Activated CD8-positive, alpha-beta memory T cell treated with anti-CD3 and anti-CD28 coated beads for 4 hours (primary cell): Measurements from ENCODE around the gene DOCK8.

ENCODE experiments used
- DNase-seq, 2 donors: peaks; one replicate each; pipeline ENCODE4 v3.0.0-alpha.2; 2020; ENCODE audit warnings: low read depth in 2 of 2

DOCK8 gene

DNA sequence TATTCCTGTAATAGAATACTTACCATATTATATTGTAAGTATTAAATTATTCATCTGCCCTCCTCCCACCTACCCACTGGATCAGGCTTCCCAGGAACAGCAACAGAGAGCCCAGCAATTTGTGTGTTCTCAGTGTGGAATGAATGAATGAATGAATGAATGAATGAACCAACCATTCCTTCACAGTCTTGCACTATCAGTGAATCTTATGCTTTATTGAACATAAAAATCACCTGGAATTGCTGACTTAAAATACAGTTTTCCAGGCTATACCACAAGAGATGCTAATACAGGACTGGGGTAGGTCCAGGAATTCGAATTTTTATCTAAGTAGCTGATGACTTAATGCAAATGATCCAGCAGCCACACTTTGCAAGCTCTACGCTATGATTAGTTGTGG, 51.6 kb downstream of the DOCK8 start:
- no peak for DNase-seq

DNA sequence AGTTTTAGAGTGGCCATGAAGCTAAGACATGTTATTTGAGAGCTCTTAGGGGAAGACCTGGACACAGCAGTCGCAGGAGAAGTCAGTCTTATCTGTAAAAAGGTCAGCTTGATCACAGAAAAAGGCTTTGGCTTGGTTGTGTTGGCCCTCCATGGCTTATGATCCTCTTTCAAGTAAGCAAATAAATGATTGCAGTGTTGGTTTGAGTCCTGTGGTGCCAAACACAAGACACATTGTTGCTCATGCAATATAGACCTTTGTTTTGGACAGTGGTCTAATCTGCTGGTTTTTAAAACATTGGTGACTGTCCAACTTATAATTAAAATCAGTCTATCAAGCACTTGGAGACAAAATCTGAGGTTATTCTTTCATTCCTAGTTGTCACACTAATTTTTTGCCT, 54.0 kb downstream of the DOCK8 start:
- no peak for DNase-seq

DNA sequence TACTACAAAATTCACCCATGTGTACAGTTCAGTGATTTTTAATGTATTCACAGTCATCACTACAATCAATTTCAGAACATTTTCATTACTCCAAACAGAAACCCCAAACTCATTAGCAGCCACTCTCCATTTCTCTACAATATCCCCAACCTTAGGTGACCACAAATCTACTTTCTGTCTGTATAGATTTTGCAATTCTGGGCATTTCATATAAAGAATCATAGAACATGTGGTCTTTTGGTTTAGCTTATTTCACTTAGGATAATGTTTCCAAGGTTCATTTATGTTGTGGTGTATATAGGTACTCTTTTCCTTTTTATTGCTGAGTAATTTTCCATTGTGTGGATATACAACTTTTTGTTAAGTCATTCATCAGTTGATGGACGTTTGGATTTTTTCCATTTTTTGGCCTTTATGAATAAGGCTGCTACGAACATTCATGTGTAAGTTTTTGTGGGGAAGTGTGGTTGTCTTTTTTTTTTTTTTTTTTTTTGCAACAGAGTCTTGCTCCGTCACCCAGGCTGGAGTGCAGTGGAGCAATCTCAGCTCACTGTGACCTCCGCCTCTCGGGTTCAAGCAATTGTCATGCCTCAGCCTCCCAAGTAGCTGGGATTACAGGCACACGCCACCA, 54.5 kb downstream of the DOCK8 start:
- no peak for DNase-seq

DNA sequence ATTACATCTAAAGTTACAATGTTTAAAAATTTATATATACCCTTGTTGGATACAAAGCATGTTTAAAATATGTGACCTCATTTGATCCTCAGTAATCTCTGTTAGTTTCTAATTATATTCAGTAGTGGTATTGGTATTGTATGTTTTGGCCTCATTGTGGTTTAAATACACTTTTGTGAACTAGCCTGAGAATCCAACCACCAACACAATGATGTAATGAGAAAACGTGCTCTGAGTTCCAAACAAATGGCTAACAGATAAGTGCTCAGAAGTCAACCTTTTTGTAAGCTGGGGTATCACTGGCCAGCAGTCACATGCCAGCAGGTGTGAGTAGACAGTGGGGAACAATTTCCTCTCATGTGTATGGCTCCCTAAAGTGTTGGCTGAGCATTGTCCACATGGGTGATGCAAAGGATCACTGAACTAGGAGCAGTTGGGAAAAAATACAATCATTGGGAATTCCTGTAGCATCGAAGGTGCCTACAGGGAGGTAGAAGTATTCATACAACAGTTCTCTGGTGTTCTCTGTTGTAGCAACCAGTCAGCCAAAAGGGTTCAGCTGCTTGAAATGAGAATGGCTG, 56.1 kb downstream of the DOCK8 start:
- DNase-seq: no peak

DNA sequence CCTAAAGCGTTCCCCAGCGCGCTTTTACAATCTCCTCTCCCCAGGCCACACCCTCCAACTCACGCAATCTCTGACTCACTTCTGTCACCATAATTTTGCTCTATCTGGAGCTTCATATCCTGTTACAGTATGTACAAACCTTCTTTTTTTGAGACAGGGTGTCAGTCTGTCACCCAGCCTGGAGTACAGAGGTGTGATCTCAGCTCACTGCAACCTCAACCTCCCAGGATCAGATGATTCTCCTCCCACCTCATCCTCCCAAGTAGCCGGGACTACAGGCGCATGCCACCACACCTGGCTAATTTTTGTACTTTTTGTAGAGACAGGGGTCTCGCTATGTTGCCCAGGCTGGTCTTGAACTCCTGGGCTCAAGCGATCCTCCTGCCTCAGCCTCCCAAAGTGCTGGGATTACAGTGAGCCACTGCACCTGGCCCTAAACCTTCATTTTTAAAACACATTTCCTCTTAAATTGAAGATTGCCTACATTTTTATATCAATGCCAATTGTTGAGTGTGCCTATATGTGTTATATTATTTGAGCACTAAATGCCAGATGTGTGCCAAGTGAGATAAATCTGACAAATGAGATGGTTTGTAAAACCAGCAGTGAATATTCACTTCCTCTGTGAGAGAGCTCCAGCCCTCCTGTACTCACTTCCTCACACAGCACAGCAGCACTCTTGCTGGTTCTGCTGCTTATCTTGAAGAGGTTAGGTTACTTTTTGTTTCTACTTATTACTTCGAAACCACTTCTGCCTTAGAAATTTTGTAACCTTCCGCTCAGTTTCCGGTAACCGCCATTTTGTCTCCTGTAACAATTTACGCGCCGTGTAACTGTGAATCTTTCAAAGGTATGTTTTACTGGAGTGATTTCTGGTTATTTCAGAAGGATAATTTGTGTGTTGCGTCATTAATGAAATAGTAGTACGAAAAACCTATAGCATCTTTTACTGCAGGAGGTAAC, 57.9 kb downstream of the DOCK8 start:
- peak; percentile 45 to 50 for DNase-seq

DNA sequence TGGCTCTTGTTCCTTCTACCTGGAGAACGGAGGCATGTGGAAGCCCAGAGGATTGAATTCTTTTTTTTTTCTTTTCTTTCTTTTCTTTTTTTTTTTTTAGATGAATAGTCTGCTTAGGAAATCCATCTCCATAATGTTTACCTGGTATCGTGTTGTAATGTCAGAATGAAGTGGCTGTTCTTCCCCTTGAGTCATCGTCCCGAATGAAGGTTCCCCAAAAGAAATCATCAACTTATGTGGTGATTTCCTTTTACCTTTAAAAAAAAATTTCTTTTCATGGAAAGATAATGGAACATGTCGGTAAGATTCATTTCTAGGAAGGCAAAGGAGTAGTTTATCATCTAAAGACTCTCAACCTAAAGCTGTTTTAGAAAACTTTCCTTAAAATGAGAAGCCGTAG, 59.7 kb downstream of the DOCK8 start:
- DNase-seq: no peak

DNA sequence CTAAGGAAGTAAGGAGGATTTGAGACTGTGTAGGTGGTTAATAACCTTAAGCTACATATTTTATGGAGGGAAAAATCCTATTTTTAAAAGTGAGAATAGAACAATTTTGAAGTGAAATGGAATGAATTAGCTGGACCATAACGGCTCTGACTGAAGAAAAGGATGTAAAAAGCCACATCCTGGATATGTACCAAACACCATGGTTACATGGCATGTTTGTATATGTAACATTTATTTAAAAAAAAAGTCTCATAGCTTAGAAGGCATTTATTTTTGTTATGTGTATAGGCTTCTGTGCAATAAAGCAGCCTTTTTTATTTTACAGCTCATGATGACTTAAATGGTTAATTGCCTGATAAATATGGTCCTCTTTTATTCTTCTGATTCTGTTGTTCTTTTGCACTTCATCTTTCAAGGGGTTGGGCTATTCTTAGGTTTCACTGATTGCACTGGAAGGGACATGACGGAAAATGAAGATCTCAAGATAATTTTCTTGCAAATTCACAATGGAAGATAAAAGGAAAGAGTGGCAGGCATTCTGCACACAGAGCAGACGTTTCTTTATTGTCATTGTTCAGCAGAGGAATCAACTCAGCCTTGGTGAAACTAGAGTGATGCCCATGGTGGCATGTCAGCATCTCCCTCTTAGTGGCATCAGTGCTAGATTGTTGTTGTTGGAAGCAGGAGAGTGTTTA, 63.1 kb downstream of the DOCK8 start:
- DNase-seq: no peak

DNA sequence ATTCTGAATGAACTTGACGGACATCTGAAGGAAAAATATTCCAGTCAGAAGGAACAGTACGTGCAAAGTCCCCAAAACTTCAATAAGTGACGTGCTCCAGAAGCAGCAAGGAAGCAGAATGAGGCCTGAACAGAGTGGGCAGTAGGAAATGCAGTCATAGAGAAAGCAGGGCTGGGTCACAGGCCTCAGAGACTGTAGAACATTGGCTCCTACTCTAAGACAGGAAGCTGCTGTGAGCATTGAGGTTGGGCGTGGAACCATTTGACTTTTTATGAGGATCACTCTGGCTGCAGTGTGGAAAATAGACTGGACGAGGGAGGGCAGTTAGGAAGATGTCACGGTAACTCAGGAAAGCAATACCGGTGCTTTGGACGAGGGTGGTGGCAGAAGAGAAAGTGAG, 64.0 kb downstream of the DOCK8 start:
- DNase-seq: no peak

DNA sequence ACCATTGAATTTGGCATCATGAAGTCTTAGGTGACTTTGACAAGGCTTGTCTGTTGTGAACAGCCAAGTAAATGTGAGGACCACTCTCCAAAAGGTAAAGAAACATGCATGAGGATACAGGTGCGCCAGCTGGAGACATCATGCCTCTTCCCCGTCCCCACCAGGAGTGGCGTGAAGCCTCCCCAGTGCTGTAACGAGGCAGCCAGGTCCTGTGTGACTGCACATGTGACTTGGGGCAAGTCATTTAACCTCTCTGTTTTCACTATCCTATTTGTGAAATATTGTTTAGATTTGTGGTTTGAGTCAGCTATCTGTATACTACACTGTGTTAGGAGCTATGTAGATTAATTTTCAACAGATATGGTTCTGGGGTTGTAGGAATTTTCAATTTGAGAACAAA, 65.0 kb downstream of the DOCK8 start:
- DNase-seq: no peak

DNA sequence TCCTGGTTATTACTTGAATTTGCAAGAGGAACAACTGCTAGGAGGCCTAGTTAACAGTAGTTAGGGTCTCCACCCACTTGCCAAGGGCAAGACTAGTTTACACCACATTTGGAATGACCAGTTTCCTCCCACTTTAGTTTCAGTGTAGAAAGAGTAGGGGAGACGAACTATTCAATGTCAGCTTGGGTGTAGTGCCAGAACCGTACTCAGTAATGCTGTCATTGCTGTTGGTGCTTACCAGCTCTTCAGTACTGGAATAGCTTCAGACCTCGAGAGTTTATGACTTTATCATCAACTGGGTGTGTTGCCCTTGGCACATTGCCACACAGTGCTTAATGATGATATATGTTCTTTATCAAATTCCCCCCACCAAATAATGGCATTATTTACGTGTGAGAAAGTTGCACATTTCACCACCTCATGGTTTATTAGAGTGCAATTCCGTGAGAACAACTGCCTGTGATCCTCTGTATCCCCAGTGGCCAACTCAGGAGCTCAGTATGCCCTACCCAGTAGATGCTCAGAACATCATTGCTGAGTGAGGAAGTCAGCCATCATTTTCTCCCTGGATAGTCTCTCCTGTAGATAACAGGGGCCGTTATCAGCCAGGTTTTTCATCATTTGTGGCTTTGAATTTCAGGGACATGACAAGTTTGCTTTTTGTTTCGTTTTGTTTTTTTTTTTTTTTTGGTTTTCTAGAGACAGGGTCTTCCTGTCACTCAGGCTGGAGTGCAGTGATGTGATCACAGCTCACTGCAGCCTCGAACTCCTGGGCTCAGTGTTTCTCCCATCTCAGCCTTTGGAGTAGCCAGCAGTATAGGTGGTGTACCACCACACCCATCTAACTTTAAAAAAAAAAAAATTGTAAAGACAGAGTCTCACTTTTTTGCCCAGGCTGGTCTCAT, 67.3 kb downstream of the DOCK8 start:
- no peak for DNase-seq

DNA sequence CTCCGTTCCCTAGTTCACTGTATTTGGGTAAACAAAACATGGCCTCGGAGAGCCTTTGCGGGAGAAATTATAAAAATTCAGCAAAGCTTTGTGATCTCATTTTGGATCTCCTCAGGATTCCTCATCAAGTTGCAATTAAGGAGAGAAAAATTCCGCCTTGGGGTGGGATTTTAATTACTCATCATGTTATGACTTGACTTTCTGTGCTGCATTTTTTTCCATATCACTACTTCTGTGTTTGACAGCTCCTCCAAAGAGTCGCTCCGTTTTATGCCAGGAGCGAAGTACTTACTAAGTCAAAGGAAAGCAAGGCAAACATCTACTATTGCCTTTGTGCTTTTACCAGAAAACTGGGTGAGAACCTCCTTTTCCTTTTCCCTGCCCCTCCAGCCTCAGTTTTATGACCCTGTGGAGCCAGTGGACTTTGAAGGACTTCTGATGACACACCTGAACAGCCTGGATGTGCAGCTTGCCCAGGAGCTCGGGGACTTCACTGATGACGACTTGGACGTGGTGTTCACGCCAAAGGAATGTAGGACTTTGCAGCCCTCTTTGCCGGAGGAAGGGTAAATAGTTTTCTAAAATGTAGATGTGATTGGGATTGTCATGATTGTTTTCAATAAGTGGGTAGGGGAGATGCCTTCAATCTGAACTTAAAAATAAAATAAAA, 71.5 kb downstream of the DOCK8 start:
- no peak for DNase-seq

DNA sequence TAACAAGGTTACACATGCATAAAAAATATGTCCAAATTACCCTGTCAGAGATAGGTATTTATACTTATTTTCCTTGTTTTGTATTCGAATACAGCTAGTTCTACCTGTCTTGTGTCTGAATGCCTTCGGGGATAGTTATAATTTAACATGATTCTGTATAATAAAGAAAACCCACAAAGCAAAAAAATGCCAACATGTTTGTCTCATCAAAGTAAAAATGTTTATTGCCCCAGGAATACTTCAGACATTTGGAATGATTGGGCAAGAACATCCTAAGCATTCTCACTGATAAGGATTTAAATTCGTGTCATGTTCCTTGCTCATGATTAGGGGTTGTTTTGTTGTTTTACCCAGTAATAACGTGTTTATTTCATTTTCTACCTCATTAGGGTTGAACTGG, 74.5 kb downstream of the DOCK8 start:
- no peak for DNase-seq

DNA sequence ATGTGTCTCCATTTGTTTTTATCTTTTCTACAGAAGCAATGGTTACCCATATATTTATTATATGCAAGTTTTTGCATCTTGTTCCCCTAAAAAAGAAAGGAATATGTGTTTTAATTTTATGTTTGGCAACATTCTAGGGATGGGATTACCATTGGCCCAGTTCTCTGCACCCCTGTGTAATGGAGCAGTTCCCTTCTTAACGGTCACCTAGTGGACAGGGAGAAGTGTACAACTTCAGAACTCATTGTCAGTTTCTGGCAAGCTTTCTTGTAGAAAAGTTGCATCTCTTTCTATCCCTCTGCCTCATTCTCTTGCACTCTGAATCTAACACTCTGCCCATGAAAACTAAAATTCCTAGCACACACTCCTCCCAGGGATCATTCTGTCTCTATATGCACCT, 78.2 kb downstream of the DOCK8 start:
- no peak for DNase-seq

DNA sequence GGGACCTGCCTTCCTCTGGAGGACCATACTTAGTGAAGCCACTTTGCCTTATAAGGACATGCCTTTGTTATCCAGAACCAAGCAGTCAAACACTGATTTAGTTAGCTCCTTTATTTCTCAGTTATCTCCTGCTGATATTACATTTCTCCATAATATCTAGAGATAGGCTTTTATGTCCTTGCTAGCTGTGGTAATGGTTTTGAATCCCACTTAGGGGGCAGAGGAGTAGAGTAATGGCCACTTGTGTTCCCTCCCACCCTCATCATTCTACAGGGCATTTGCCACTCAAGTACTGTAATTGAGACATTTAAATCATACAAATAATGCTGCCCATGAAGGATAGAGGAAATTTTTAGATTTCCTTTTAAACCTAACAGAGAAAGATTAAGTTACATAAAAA, 80.9 kb downstream of the DOCK8 start:
- DNase-seq: no peak

DNA sequence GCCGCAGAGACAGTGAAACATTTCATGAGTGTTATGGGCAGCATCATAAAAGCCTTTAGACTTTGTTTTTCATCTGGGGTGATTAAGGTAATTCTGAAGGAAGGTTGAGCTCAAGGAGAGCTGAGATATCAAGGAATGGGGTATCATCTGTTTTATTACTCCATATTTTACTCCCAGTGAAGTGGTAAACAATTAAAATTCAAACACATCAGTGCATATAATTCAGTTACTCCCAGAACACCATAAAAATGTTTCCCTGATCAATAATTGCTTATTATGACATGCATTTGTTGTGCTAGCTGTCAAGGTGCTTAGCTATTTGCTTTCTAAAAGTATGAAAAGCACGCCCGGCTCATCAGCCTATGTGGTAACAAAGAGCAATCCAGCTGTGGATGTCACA, 81.7 kb downstream of the DOCK8 start:
- no peak for DNase-seq

DNA sequence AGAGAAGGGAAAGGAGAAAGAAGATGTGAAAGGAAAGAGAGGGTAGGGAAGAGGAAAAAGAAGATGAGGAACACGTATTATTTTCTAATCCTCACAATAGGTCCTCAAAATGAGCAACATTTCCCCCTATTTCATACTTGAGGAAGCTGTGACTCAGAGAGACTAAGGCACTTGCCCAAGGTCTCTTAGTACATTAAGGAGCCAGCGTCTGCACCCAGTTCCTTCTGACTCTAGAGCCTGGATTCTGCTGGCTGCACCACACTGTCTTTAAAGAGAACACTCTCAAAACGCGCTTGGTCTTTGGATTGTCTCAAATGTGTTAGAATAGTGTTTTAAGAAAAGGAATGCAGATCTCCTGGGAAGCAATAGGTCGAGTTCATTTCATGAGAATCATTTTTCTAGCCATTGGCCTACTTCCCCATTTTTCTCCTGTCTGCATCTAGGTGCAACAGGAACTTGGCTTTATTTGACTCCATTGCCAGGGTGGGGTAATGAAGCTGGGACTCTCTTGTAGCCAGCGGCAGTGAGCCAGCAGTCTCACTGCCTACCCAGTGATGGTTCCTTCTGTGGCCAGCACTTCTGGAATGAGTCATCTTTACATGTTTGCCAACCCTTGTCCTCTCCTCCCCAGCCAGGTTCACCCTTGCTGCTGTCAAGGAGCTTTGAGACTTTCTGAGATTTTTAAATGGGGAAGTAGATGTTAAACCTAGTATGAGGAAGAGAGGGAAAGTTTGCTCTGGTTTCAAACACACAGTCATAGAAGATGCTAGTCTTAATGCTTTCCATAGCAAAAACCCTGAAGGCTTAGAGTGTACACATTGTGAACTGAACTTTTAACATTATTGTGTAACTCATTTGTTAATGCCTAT, 82.7 kb downstream of the DOCK8 start:
- DNase-seq: no peak

DNA sequence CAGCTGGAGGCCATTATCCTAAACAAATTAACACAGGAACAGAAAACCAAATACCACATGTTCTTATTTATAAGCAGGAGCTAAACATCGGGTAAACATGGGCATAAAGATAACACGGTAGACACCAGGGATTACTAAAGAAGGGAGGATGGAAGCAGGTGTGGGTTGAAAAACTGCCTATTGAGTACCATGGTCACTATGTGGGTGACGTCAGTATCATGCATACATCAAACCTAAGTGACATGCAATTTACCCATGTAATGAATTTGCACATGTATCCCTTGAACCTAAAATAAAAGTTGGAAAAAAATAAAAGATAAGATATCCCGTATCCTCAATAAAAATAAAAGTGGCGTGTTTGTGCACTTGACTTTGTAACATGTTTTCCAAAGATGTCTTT, 88.8 kb downstream of the DOCK8 start:
- DNase-seq: no peak

DNA sequence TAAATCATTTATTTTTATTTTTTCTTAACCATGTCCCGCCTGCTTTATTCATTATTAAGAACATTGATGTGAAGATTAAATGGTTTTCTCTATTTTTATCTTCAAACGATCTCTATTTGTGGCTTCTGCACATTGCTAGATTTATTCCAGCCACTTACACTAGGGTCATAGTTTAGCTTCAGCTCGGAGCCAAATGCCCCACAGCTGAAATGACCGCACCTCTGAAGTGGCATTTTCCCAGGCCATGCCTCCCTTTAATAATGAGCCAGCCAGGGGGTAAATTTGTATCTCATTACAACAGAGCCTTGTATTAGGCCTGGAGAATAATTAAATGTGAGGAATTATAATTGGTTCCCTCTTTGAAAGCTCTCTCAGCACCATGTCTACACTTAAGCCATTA, 89.4 kb downstream of the DOCK8 start:
- DNase-seq: no peak

DNA sequence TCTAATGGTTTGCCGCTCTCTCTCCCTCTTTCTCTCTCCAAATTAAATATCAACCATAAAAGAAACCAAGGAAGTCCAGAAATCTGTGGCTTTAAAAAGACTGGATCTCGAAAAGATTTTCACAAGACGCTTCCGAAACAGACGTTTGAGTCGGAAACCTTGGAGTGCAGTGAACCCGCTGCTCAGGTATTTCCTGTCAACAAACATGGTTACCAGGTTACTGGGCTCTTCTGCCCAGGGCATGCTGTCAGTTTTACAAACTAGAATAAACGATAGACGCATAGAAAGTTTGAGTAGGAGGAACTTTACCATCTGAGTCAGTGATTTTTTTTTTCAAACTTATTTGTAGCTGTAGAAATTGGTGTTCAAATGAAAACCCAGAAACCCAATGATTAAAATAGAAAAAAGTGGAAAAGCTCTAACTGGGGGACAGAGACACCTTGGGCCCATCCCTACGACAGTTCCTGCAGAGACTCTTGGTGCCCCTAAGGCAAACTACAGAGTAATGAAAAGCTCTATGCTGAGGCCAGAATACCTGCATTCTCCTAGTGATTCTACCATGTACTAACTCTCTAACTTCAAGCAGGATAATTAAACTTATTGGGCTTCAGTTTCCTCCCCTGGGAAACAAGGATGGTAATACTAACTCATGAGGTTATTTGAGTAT, 90.0 kb downstream of the DOCK8 start:
- DNase-seq: no peak
